ENCODE measurements around the gene PRUNE2.

- TF ChIP-seq CTCF (IDR thresholded peaks at IDR 0.05) (no peak), POLR2A (IDR thresholded peaks at IDR 0.05) (no peak)
Measured at GRCh38 chr9:76863832-76864231, 42.1 kb downstream of the PRUNE2 start.

Data from Peyer's patch (tissue), 4 donors.